Measurements from ENCODE around the gene TCF7L1.
A peak's percentile ranks its signal among the peaks of the same experiment; 100 is the strongest.
"Not testable (repeated sequence)": the region's sequence is repeated elsewhere in the genome, so short reads cannot be mapped to it uniquely, and the experiment has no call there.

The TCF7L1 gene

GRCh38 chr2:85133751-85134254, 611 bp downstream of the TCF7L1 start:
- DNase-seq = peak; percentile 39

GRCh38 chr2:85134255-85134895, 1.2 kb downstream of the TCF7L1 start:
- DNase-seq = peak; percentile 34

GRCh38 chr2:85134896-85135659, 1.9 kb downstream of the TCF7L1 start:
- DNase-seq = no peak

GRCh38 chr2:85135660-85135914, 2.4 kb downstream of the TCF7L1 start:
- DNase-seq = no peak

GRCh38 chr2:85137156-85137555, 4.0 kb downstream of the TCF7L1 start:
- no peak for DNase-seq

GRCh38 chr2:85143463-85144082, 10.4 kb downstream of the TCF7L1 start:
- DNase-seq = no peak

GRCh38 chr2:85145116-85145820, 12.1 kb downstream of the TCF7L1 start:
- DNase-seq = no peak

GRCh38 chr2:85148190-85148589, 15.0 kb downstream of the TCF7L1 start:
- peak; percentile 15 for DNase-seq

- DNase-seq = no peak
Measured at GRCh38 chr2:85151026-85151425, 17.8 kb downstream of the TCF7L1 start.

- DNase-seq = no peak
Measured at GRCh38 chr2:85152895-85153294, 19.7 kb downstream of the TCF7L1 start.

- DNase-seq = no peak
Measured at GRCh38 chr2:85154048-85154753, 21.0 kb downstream of the TCF7L1 start.

- DNase-seq = not testable (repeated sequence)
Measured at GRCh38 chr2:85155082-85155481, 21.9 kb downstream of the TCF7L1 start.

GRCh38 chr2:85156153-85156552, 23.0 kb downstream of the TCF7L1 start:
- peak; percentile 11 for DNase-seq

GRCh38 chr2:85156619-85157018, 23.4 kb downstream of the TCF7L1 start:
- DNase-seq = no peak

- DNase-seq = no peak
Measured at GRCh38 chr2:85157345-85157744, 24.2 kb downstream of the TCF7L1 start.

- DNase-seq = no peak
Measured at GRCh38 chr2:85158559-85159273, 25.5 kb downstream of the TCF7L1 start.

GRCh38 chr2:85159589-85159988, 26.4 kb downstream of the TCF7L1 start:
- no peak for DNase-seq

GRCh38 chr2:85160966-85161960, 28.1 kb downstream of the TCF7L1 start:
- DNase-seq = no peak

- DNase-seq = no peak
Measured at GRCh38 chr2:85162746-85163301, 29.6 kb downstream of the TCF7L1 start.

- peak; percentile 98 for DNase-seq
Measured at GRCh38 chr2:85163675-85164074, 30.5 kb downstream of the TCF7L1 start.
